HG03280 (cell line): Measurements from ENCODE around the gene ROPN1.

ENCODE experiments used
- ATAC-seq: cut with Tn5 transposase; IDR thresholded peaks from one replicate; pipeline ENCODE4 v1.9.1; 2021; ENCODE audit warnings: mild to moderate bottlenecking, moderate library complexity; ENCODE audit not compliant: unreplicated experiment

The ROPN1 gene

DNA sequence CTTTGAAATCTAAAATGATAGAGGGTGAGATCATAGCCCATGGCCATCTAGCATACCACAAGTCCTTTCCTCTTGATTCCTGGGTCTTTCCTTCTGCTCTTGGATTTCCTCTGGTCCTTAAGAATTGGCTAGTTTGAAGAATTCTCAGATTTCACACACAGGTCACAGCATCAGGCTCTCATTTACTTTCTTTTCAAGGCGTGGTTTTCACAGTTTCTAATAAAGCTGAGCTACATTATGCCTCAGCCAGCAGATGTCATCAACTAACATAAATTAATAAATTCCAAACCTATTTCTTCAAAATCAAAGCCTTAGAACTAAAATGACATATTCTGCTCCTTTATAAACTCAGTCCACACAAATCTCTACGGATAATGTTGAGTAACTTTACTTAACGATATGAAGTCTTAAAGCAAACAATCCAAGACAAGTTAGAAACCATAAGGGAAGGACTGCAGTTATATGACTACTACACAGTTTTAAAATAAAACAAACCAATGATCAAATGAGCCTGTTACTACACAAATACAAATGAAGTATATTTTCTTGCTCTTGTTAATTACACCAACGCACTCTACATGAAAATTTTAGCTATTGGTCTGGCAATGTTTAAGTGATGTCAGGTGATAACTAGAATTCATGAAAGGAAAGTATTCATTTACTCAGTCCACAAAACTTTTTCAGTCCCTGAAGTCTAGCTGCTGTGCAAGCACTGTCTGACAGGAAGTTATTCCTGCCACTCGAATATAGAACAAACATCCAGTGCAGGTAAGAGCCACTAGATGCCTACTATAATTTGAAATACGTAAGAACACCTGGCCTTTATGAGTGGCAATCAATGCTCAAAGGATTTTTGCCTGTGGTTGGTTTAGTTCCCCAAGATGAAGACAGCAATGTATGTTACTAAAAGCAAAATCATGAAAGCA lies 40.1 kb downstream of the ROPN1 start:
- no peak for ATAC-seq

DNA sequence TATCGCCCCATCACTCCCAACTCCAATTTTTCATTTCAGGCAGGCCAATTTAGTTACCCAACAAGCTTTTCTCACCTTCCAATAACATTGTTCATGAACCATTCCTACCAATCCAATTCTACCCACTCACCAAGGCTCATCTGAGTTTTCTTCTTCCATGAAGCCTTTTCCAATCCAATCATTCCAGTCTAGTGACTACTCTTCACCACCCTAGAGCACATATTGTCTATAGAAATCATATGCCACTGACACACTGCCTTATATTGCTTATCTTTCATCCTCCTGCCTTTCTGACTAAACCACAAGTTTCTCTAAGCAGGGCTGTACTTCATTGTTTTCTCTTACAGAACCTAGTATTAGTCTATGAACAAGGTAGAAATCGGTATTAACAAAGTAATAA lies 42.3 kb downstream of the ROPN1 start:
- ATAC-seq = no peak

DNA sequence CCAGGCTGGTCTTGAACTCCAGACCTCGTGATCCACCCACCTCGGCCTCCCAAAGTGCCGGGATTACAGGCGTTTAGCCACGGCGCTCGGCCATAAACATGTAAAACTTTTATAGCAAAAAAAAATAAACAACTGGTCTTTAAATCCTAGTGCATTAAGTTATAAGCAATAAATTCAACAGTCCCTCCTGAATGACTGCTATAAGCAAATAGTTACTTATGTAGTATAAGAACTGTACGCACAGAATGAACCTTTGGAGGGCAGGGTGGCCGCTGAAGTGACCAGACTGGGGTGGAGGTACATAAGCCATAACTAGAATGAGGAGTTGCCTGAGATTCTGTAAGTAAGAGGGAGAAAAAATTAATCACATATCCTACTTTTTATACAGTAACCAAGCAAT lies 43.5 kb downstream of the ROPN1 start:
- ATAC-seq = no peak

DNA sequence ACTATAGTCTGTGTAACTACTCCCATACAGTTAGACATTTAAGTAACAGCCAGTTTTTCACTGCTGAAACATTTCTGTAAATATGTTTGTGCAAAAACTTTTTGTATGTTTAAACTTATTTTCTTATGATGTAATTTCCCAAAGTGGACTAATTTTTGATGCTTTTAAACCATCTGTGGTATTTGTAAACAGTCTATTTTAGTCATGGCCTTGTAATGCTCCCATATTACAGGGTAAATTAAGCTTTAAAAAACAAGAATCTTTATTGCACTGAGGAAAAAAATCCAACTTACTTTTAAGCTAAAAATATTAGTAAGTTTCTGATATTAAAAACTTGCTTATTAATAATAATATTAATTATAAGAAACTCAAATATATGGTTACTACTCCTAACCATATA lies 44.4 kb downstream of the ROPN1 start:
- ATAC-seq = no peak

DNA sequence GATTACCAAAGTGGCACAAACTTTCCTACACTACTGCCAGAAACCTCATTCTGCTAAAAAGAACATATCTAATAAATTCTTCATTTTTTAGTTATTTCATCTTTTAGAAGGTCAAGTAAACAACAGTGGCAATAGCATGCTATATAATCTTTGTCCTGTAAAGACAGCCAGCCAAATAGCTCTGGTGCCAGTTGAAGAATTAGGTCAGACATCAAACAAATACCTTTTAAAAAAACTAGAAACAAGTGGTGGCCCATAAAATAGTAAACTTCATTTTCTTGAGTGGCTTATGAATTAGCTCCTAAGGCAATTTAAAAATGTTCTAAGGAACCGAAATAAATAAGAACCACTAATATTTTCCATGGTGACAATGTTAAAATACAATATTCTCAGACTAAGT lies 50.4 kb downstream of the ROPN1 start:
- no peak for ATAC-seq

DNA sequence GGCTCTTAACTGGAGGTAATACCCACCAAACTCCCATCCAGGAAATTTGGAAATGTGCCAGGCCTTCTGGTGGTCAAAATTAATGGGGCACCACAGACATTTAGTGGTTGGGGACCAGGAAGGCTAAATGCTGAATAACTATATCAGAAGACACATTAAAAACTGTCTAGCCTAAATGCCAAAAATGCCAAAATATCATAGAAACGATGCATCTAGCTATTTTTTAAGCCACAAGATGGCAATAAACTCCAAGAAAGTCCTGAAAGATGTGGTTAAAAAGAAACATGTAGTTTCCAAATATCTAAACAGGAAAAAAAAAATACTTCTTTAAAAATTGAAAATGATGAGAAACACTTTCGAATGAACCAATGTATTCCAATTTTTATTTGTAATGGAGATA lies 50.8 kb downstream of the ROPN1 start:
- no peak for ATAC-seq

DNA sequence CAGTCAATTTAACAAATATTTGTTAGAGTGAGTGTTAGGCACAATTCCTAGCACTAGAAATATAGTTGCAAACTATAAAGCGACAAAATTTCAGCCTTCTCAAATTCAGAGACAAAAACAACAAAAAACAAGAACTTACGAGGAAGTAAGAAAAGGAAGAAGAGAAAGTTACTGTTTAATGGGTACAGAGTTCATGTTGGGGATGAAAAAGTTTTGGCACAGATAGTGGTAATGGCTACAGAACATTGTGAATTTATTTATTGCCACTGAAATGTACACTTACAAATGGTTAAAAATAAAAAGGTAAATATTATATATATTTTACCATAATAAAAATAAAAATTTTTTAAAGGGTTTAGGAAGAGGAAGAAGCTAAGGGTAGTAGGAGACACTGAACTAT lies 52.2 kb downstream of the ROPN1 start:
- no peak for ATAC-seq

DNA sequence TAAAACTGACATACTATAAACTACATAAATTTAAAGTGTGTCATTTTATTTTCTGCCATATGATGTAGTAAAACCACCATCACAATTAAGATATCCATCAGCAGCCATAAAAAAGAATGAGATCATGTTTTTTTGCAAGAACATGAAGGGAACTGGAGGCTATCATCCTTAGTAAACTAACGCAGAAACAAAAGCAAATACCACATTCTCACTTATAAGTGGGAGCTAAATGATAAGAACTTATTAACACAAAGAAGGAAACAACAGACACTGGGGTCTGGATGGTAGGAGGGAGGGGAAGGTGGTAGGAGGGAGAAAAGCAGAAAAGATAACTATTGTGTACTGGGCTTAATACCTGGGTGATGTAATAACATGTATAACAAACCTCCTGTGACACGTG lies 55.5 kb downstream of the ROPN1 start:
- ATAC-seq = no peak

DNA sequence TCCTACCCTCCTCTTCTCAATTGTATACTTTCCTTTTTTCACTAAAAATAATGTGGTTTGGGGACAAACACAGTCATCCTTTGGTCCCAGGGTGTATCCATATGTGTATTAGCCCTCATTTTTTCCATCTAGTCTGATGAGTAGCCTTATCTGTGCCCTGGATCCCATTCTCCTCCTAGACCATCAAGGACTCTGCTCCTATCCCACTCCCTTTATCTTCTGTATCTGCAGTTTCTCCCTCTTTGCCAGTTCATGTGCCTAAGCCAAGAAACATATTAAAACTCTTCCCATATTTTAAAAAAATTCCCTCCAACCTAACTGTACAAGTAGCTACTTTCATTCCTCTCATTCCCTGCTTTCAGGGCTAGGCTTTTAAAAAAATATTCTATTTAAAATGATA lies 56.1 kb downstream of the ROPN1 start:
- ATAC-seq = no peak

DNA sequence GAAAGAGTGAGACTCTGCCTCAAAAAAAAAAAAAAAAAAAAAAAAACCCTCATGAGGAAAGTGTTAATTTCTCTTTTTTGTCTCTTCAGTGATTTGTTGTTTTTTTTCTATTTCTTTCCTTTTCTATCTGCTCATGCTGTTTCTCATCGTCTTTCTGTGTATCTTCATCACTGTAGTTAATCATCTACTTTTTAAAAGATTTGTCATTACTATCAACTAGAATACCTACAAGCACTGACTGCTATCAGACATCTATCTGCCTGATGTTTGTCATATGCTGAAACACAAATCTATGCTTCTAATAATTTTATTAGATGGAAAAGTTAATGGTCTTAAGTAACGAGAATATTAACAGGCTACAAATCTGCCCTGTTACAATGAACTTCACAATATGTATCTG lies 57.7 kb downstream of the ROPN1 start:
- ATAC-seq = no peak

DNA sequence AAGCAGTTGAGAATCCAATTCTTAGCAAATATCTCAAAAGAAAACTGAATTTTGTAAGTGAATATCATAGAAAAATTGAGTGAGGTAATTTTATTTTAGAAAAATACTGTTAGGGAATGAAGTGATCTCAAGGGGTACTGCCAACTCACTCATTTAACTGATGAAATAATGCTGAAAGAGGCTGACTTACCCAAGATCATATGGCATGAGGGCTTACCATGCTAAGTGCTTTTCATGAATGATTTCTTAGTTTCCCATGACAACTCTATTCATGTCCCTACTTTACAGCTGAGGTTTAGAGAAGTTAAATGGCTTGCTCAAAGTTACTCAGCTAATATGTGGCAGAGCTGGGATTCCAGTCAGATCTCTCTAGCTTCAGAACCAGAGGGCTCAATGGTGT lies 61.5 kb downstream of the ROPN1 start:
- ATAC-seq = no peak

DNA sequence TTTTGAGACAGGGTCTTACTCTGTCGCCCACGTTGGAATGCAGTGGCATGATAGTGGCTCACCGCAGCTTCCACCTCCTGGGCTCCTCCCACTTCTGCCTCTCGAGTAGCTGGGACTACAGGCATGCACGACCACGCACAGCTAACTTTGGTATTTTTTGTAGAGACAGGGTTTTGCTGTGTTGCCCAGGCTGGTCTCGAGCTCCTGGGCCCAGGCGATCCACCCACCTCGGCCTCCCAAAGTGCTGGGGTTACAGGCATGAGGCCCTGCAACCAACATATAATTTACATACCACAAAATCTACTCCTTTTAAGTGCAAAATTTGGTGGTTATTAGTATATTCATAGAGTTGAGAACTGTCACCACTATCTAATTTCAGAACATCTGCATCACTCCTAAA lies 62.6 kb downstream of the ROPN1 start:
- no peak for ATAC-seq

DNA sequence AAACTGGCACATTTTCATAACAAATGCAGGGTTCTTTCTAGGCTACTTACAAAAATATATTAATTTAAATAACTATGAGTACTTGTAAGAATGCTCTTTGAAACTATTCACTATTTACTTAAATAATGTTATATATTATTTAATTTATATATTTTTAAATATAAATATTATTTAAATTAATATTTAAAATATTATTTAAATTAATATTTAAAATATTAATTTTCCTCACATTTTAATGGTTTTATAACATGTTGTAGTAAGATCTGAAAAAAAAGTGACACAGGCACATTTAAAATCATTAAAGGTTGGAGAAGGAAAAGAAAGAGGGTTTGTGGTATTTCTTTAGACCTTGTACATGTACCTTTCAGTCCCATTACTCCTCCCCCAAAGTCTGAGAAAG lies 65.5 kb downstream of the ROPN1 start:
- ATAC-seq = no peak

DNA sequence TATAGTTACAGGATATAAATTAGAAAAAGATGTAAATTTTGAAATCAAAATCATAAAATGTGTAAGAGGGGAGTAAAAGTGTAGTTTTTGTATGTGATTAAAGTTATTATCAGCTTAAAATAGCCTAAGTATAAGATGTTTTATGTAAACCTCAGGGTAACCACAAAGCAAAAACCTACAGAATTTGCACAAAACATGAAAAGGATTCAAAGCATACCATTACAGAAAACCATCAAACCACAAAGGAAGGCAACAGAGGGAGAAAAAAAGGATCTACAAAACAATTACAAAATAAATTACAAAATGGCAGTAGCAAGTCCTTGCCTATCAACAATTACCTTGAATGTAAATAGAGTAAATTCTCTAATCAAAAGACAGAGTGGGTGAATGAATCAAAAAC lies 71.1 kb downstream of the ROPN1 start:
- ATAC-seq = no peak

DNA sequence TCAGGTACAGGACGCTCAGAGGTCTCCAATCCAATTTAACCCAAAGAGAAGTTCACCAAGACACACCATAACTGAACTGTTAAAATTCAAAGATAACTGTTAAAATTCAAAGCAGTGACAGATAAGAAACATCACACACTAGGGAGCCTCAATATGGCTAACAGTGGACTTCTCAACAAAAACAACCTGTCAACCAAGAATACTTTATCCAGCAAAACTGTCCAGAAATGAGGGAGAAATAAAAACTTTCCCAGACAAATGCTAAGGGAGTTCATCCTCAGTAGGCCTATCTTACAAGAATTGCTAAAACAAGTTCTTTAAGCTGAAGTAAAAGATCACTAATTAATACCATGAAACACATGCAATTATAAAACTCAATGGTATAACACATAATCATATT lies 71.5 kb downstream of the ROPN1 start:
- ATAC-seq = no peak

DNA sequence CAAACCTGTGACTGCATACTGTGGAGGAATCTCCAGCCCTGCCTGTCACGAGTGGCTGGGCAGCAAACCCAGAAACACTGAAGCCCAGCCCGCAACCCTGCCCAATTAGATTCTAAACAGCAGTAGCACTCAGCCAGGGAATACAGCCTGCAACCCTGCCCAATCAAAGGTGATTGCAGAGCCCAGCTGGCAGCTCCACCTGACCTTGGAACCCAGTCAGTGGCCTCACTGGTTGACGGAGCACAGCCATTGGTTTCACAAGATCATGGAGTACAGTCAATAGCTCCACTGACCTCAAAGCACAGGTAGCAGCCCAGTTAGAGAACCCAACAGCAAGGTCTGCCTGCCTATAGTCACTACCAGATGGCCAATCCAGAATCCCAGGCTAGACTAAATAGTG lies 72.6 kb downstream of the ROPN1 start:
- ATAC-seq = no peak
